Activated T-cell treated with anti-CD3 and anti-CD28 coated beads, Interleukin-2, amount 50 U/mL, for 4 hours (primary cell): ENCODE results near the gene G6PD. TPM values are rescaled to one million over a fixed set of nuclear protein-coding genes. Genes with fewer than 3 reads are reported as not detected.

Experiments
- ATAC-seq, 2 donors: fragments of 200-7000 bp; cut with Tn5 transposase; one replicate each; pipeline ENCODE4 v1.10.0; 2021
- DNase-seq: peaks from one replicate; pipeline ENCODE4 v3.0.0-alpha.2; 2020
- H3K27me3 Mint-ChIP-seq: one replicate; pipeline ENCODE4 v1.8.0; 2021; ENCODE audit warnings: low read depth, mixed read lengths
- H3K36me3 Mint-ChIP-seq: one replicate; pipeline ENCODE4 v1.8.0; 2022; ENCODE audit warnings: mixed read lengths; ENCODE audit not compliant: insufficient read depth
- H3K4me1 Mint-ChIP-seq: one replicate; pipeline ENCODE4 v1.8.0; 2021; ENCODE audit warnings: low read depth, mixed read lengths
- H3K4me3 Mint-ChIP-seq: one replicate; pipeline ENCODE4 v1.8.0; 2021; ENCODE audit warnings: mild to moderate bottlenecking, moderate library complexity, mixed read lengths
- H3K9me3 Mint-ChIP-seq: one replicate; pipeline ENCODE4 v1.8.0; 2021; ENCODE audit warnings: mixed read lengths
- total RNA-seq, 3 donors: library from RNA; stranded (reverse); gene quantifications; one replicate each; pipeline ENCODE4 v1.2.1, GENCODE V29; 2021

The G6PD gene
- total RNA-seq, 3 donors from 2014 or later: 101 to 105 (median 102) TPM

DNA sequence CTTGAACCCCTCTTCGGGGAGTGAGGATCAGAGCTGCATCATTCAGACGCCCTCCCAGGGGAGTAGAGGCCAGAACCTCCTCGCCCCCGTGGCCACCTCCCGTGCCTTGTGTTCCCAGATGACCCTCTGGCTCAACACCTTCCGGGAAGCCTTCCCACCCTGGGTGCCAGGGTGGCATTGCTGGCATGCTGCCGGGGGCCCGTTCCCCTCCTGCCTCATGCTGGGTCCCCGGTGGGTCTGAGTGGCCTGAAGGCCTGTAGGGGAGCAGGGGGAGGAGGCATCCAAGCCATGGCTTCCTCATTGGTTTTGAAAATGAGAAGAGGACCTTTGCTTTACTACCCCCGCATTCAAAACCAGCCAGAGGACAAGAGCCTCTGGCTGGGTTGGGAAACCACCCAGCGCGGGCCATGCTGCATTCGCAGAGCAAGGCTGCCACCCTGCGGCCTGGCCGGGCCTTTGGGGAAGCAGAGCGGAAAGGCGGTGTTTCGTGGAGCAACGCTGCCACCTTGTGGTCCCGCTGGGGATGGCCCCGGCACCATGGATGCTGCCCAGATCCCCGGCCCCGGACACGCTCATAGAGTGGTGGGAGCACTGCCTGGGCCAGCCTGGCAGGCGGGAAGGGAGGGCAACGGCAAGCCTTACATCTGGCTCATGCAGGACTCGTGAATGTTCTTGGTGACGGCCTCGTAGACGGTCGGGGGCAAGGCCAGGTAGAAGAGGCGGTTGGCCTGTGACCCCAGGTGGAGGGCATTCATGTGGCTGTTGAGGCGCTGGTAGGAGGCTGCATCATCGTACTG lies 11.9 kb downstream of the G6PD start:
- no peaks in the 10 kb centered on the region for H3K36me3 Mint-ChIP-seq
- DNase-seq (peak; percentile 93), ATAC-seq (peak; percentile 95 to 97)
- no peaks in the 10 kb centered on the region for H3K27me3 Mint-ChIP-seq
- peaks cover 2% of the 10 kb centered on the region for H3K4me1 Mint-ChIP-seq
- H3K4me3 Mint-ChIP-seq: no peak overlapping the region
- no peaks in the 10 kb centered on the region for H3K9me3 Mint-ChIP-seq

DNA sequence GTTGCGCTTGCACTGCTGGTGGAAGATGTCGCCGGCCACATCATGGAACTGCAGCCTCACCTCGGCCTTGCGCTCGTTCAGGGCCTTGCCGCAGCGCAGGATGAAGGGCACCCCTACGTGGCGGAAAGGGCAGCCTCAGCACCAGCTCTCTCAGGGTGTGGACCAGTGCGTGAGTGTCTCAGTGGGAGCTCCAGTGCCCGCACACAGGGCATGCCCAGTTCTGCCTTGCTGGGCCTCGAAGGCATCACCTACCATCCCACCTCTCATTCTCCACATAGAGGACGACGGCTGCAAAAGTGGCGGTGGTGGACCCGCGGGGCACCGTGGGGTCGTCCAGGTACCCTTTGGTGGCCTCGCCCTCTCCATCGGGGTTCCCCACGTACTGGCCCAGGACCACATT lies 14.0 kb downstream of the G6PD start:
- DNase-seq (no peak), ATAC-seq (no peak)
- H3K27me3 Mint-ChIP-seq: no peaks in the 10 kb centered on the region
- no peaks in the 10 kb centered on the region for H3K36me3 Mint-ChIP-seq
- peaks cover 2% of the 10 kb centered on the region for H3K4me1 Mint-ChIP-seq
- H3K4me3 Mint-ChIP-seq: no peak overlapping the region
- H3K9me3 Mint-ChIP-seq: no peaks in the 10 kb centered on the region

DNA sequence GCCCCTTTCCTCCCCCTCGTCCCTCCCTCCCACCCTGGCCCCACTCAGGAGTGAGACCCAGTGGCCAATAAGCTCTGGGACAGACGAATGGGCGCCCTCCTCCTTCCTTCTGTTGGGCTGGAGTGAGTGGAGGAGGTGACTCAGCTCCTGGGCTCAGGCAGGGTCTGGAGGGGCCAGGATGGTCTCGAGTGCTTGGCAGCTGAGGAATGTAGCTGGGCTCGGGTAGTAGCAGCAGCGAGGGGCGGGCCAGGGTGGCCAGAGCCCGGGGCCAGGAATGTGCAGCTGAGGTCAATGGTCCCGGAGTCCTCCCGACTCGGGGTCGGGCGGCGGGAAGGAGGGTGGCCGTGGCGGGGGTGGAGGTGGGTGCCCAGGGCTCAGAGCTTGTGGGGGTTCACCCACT lies 15.0 kb downstream of the G6PD start:
- no peak overlapping the region for H3K4me3 Mint-ChIP-seq
- H3K27me3 Mint-ChIP-seq: no peaks in the 10 kb centered on the region
- ATAC-seq: no peak
- peaks cover 5% of the 10 kb centered on the region for H3K4me1 Mint-ChIP-seq
- no peaks in the 10 kb centered on the region for H3K9me3 Mint-ChIP-seq
- no peak for DNase-seq
- no peaks in the 10 kb centered on the region for H3K36me3 Mint-ChIP-seq

- H3K4me1 Mint-ChIP-seq: peaks cover 17% of the 10 kb centered on the region
- H3K27me3 Mint-ChIP-seq: no peaks in the 10 kb centered on the region
- no peaks in the 10 kb centered on the region for H3K36me3 Mint-ChIP-seq
- no peak overlapping the region for H3K4me3 Mint-ChIP-seq
- DNase-seq: no peak
- ATAC-seq: no peak
- no peaks in the 10 kb centered on the region for H3K9me3 Mint-ChIP-seq
Observed at GRCh38 chrX:154530286-154530685, 16.4 kb downstream of the G6PD start.

DNA sequence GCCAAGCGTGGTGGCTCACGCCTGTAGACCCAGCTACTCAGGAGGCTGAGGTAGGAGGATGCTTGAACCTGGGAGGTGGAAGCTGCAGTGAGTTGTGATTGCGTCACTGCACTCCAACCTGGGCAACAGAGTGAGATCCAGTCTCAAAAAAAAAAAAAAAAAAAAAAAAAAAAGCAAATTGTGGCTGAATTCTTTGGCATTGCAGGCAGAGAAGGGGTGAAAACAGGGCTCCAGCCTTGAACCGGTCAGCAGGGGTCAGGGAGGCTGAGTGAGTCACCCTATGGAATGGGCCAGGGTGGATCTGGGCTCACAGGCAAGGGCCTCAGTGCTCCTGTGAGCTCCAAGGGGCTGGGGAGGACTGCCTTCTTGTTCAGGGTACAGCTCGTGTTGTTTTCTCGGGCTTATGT lies 17.4 kb downstream of the G6PD start:
- no peaks in the 10 kb centered on the region for H3K27me3 Mint-ChIP-seq

DNA sequence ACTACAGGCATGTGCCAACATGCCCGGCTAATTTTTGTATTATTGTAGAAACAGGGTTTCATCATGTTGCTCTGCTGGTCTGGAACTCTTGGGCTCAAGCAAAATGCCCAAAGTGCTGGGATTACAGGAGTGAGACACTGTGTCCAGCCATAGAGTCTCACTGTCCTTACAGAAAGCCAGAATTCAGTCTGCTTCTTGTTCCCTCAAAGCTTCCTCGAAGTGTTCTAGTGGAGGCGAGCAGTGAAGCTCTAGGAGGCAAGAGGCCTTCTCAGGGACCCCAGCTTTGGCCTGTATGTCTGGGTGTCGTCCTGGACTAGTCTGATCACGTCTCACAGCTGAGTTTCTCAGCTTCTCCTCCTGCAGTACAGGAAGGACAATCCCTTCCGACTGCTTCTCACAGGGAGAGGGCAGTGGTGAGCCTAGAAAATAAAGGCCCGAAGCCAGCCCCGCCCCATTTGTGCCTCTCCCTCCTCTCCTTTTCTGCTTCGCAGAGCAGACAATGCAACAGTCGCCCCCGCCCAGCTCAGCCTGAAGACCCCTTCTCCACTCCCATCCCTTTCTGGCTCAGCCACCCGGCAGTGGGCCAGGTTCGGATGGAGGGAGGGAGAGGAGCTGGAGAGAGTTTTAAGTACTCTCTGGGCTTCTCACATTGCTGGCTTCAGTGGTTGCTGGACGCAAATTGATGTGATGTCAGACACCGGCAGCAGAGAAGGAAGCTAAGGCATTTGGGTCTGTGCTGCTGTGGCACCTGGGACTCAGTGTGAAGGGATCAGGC lies 19.6 kb downstream of the G6PD start:
- H3K36me3 Mint-ChIP-seq: no peaks in the 10 kb centered on the region
- no peak overlapping the region for H3K4me3 Mint-ChIP-seq
- peak; percentile 85 to 86 for ATAC-seq
- H3K9me3 Mint-ChIP-seq: no peaks in the 10 kb centered on the region
- peaks cover 15% of the 10 kb centered on the region for H3K4me1 Mint-ChIP-seq
- no peaks in the 10 kb centered on the region for H3K27me3 Mint-ChIP-seq
- DNase-seq: peak; percentile 41

More for the DNA sequence above, 17.4 kb downstream of the G6PD start:
- H3K9me3 Mint-ChIP-seq: no peaks in the 10 kb centered on the region
- no peak for DNase-seq
- H3K4me1 Mint-ChIP-seq: peaks cover 15% of the 10 kb centered on the region
- no peak for ATAC-seq
- H3K4me3 Mint-ChIP-seq: no peak overlapping the region
- no peaks in the 10 kb centered on the region for H3K36me3 Mint-ChIP-seq

- ATAC-seq (peak in 1 of 2 donors; percentile 11), DNase-seq (no peak)
- no peaks in the 10 kb centered on the region for H3K36me3 Mint-ChIP-seq
- no peaks in the 10 kb centered on the region for H3K27me3 Mint-ChIP-seq
- H3K4me3 Mint-ChIP-seq: no peak overlapping the region
- peaks cover 15% of the 10 kb centered on the region for H3K4me1 Mint-ChIP-seq
- no peaks in the 10 kb centered on the region for H3K9me3 Mint-ChIP-seq
Observed at GRCh38 chrX:154525606-154526490, 20.8 kb downstream of the G6PD start.

DNA sequence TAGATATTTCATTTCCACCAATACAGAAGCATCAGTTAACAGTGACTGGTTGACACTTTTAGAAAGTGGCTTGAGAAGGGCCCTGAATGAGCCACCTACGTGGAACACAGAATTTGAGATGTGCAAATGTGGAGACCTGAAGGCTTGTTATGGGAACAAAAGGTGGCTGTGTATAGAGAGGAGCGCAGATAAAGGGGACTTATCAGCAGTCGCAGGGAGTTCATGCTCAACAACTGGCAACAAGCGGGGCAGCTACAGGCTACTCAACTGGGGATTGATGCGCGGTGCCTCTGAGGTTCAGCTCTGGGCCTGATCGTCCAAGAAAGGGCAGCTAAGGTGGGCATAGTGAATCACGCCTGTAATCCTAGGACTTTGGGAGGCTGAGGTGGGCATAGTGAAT lies 27.3 kb downstream of the G6PD start:
- no peaks in the 10 kb centered on the region for H3K27me3 Mint-ChIP-seq
- H3K36me3 Mint-ChIP-seq: no peaks in the 10 kb centered on the region

DNA sequence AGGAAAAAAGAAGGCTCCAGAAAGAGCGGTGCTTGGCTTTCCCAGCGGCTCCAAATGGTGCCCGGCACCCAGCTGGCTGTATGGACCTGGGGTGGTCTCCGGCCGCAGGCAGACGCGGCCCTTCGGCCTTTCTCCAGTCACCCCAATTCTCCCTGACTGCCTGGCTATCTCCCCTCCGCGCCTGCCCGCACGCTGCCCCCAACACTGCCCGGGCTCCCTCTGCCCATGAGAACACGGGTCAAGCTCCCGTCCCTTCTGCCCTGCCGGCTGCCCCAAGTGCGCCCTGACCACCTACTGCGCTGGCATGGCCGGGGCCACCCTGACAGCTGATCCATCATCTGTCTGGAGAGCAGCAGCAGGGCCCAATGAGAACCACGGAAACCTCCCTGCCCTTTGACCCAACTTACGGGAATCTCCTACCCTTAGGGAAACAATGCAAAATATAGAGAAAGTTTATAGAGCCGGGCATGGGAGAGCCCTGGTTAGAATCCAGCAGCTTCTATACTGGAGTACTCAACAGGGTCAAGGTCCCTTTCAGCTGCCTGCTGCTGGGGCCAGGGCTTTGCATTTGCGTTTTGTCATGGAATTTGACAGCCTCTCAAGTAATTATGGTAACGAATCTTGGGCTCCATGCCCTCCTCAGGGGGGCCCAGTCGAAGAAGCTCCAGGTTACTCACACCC lies 29.4 kb downstream of the G6PD start:
- no peaks in the 10 kb centered on the region for H3K27me3 Mint-ChIP-seq
- no peak for ATAC-seq
- DNase-seq: no peak
- peaks cover 18% of the 10 kb centered on the region for H3K4me1 Mint-ChIP-seq
- H3K4me3 Mint-ChIP-seq: no peak overlapping the region
- no peaks in the 10 kb centered on the region for H3K9me3 Mint-ChIP-seq
- H3K36me3 Mint-ChIP-seq: peaks cover 2% of the 10 kb centered on the region

More for the DNA sequence above, 27.3 kb downstream of the G6PD start:
- DNase-seq: no peak
- ATAC-seq: no peak
- Mint-ChIP-seq H3K4me1 (peaks cover 11% of the 10 kb centered on the region), H3K9me3 (no peaks in the 10 kb centered on the region), H3K4me3 (no peak overlapping the region)

GRCh38 chrX:154516656-154517100 lies 30.0 kb downstream of the G6PD start:
- ATAC-seq (peak in 1 of 2 donors; percentile 6), DNase-seq (no peak)
- H3K36me3 Mint-ChIP-seq: peaks cover 2% of the 10 kb centered on the region
- peaks cover 21% of the 10 kb centered on the region for H3K4me1 Mint-ChIP-seq
- H3K4me3 Mint-ChIP-seq: peak overlapping the region; percentile 81
- H3K27me3 Mint-ChIP-seq: no peaks in the 10 kb centered on the region
- H3K9me3 Mint-ChIP-seq: no peaks in the 10 kb centered on the region

GRCh38 chrX:154515966-154516655 lies 30.5 kb downstream of the G6PD start, which contains the start of gene FAM3A:
Gene FAM3A, minus strand, starts transcription at chrX:154516232. Its CDS starts 460 bp downstream, at chrX:154515772.
- DNase-seq: peak; percentile 92
- peaks cover 26% of the 10 kb centered on the region for H3K4me1 Mint-ChIP-seq
- no peaks in the 10 kb centered on the region for H3K27me3 Mint-ChIP-seq
- H3K4me3 Mint-ChIP-seq: peak within 1 kb of the TSS; percentile 84
- H3K9me3 Mint-ChIP-seq: no peaks in the 10 kb centered on the region
- peak; percentile 96 to 98 for ATAC-seq
- peaks cover 2% of the 10 kb centered on the region for H3K36me3 Mint-ChIP-seq

DNA sequence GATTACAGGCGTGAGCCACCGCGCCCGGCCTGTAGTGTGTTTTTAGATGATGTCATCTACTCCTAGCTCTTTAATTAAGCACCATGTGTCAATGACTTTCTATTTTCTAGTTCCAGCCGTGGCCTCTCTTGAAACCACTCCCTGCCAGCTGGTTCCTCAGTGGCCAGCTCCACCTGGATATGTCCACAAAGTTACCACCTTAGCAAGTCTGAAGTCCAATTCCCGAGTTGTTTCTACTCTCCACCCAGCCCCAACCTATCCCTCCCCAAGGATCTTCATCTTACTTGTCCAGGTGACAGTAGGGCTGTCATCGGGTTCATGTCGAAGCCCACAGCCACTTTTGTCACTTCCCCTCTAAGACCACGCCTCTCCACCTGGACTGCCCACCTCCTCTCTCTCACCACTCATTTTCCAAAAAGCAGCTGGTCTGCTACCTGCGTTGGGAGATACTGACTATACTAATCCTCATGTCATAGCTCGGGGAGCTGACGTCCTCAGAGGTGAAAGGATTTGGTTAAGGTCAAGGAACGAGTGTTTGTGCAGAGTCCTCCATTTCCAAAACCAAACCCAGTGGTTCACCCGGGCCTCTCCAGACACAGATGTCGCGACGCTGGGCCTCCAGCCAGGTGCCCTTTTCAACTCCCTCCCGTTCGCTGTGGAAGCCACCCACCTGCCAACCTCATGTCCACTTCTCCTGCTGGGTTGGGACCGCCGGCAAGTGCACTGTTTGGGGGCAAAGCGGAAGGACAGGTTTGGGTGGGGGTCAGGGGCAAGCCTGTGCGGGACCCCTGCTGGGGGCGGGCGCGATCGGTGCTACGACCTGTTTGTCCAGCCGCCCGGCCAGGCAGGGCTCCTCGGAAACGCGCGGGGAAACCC lies 31.3 kb downstream of the G6PD start:
- Mint-ChIP-seq H3K4me1 (peaks cover 30% of the 10 kb centered on the region), H3K27me3 (no peaks in the 10 kb centered on the region), H3K36me3 (peaks cover 2% of the 10 kb centered on the region), H3K4me3 (peak overlapping the region; percentile 84), H3K9me3 (no peaks in the 10 kb centered on the region)
- DNase-seq (no peak), ATAC-seq (no peak)
